AG04450 (cell line): ENCODE results near the gene GSE1. TPM values are rescaled to one million over a fixed set of nuclear protein-coding genes. Genes with fewer than 3 reads are reported as not detected.

Source experiments
- CTCF ChIA-PET: fragments of 300-600, 350-600 bp; formaldehyde crosslinking; extraction: SDS; loops from one replicate; lab custom pipeline; 2022; ENCODE audit warnings: antibody characterized with exemption, inconsistent platforms; lab: Charles Lee
- POLR2A ChIA-PET: fragments of 350-600 bp; formaldehyde crosslinking; extraction: SDS; loops from one replicate; lab custom pipeline; 2021; ENCODE audit warnings: antibody characterized with exemption, inconsistent platforms; lab: Yijun Ruan, JAX
- DNase-seq: peaks from one replicate; pipeline ENCODE4 v3.0.0-alpha.2; 2011; ENCODE audit warnings: low read depth, low spot score
- H3K27ac ChIP-seq: one replicate; pipeline ENCODE4 v1.5.1; 2012; ENCODE audit warnings: low read depth, low read length, control low read depth
- H3K27me3 ChIP-seq: one replicate; pipeline ENCODE4 v1.6.0; 2012; ENCODE audit warnings: low read length; ENCODE audit not compliant: control insufficient read depth, insufficient read depth
- H3K4me3 ChIP-seq: 2 replicates; pipeline ENCODE4 v1.5.1; 2011; ENCODE audit warnings: mild to moderate bottlenecking, low read depth, low read length, control low read depth
- H3K9me3 ChIP-seq: 2 replicates; pipeline ENCODE4 v1.5.1; 2012; ENCODE audit warnings: low read length; ENCODE audit not compliant: control insufficient read depth, insufficient read depth
- polyA plus RNA-seq: library from polyadenylated mRNA; depleted of rRNA; stranded (reverse); fragments of >200 nt; gene quantifications from 2 replicates; pipeline ENCODE4 v1.2.3, GENCODE V29; 2011
- TF ChIP-seq, protein P1 (sequence below): IDR thresholded peaks from 2 replicates; pipeline ENCODE4 v1.5.1; 2011; ENCODE audit warnings: low read depth, low read length, control low read depth, inconsistent platforms

GSE1 gene
- polyA plus RNA-seq, 1 experiment = 18.2 TPM

DNA sequence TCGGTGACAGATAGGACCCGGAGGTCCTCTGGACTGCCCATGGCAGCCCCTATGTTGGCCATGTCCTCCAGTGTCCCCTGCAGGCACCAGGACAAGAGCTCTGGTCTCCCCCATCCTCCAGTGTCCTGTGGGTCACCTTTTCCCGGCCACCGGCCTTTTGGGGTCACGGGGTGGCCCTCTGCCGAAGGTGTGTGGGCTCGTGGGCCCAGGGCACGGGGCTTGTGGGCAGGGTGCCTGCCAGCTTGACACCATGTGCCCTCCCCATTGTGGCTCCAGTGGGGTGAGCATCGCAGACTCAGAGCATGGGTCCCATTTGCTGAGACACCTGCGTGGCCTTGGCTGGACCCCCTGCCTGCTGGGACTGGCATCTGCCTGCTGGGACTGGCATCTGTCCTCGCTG is 18.1 kb downstream of the GSE1 start:
- TF ChIP-seq, protein P1, sequence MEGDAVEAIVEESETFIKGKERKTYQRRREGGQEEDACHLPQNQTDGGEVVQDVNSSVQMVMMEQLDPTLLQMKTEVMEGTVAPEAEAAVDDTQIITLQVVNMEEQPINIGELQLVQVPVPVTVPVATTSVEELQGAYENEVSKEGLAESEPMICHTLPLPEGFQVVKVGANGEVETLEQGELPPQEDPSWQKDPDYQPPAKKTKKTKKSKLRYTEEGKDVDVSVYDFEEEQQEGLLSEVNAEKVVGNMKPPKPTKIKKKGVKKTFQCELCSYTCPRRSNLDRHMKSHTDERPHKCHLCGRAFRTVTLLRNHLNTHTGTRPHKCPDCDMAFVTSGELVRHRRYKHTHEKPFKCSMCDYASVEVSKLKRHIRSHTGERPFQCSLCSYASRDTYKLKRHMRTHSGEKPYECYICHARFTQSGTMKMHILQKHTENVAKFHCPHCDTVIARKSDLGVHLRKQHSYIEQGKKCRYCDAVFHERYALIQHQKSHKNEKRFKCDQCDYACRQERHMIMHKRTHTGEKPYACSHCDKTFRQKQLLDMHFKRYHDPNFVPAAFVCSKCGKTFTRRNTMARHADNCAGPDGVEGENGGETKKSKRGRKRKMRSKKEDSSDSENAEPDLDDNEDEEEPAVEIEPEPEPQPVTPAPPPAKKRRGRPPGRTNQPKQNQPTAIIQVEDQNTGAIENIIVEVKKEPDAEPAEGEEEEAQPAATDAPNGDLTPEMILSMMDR = no peak
- CTCF ChIA-PET = interaction anchor here (2.2 kb wide), 1 partner anchor 15 kb away, joined by 8 read pairs; no protein-coding TSS in a partner anchor
- Histone ChIP-seq H3K27me3 (no peaks in the 10 kb centered on the region), H3K9me3 (peaks cover 27% of the 10 kb centered on the region), H3K4me3 (no peak overlapping the region), H3K27ac (no peak overlapping the region)
- DNase-seq = no peak
- POLR2A ChIA-PET = no interaction called here

DNA sequence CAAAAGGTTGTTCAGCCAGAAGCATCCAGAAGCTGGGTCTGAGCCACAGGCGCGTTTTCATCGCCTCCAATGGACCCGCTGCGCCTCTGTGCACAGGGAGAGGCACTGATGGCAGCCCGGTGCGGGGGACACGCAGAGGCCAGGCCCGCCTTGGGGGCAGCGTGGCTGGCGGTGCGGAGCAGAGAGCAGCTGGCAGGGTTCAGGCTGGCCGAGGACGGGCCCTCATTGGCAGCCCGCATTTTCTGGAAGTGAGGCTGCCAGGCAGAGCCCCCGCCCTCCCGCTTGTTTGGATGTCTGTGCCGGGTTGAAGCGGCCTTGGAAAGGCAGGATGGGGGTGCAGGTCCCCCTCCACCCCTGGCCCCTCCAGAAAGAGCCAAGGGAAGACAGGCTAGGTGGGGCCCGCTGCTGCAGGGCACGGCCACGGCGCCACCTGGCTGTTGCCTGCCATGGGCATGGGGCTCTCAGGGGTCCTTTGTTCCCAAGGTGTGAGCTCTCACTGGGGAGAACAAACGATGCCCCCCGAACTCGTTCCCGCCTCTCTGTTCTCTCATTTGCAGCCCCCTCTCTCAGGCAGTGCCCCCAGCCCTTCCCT is 18.8 kb downstream of the GSE1 start:
- Histone ChIP-seq H3K9me3 (peaks cover 27% of the 10 kb centered on the region), H3K27me3 (no peaks in the 10 kb centered on the region), H3K27ac (no peak overlapping the region), H3K4me3 (no peak overlapping the region)
- CTCF ChIA-PET = interaction anchor here (2.2 kb wide), 1 partner anchor 16 kb away, joined by 8 read pairs; no protein-coding TSS in a partner anchor
- POLR2A ChIA-PET = no interaction called here
- no peak for DNase-seq
- TF ChIP-seq, protein P1 = no peak; the same call in 1 of the 2 replicates

DNA sequence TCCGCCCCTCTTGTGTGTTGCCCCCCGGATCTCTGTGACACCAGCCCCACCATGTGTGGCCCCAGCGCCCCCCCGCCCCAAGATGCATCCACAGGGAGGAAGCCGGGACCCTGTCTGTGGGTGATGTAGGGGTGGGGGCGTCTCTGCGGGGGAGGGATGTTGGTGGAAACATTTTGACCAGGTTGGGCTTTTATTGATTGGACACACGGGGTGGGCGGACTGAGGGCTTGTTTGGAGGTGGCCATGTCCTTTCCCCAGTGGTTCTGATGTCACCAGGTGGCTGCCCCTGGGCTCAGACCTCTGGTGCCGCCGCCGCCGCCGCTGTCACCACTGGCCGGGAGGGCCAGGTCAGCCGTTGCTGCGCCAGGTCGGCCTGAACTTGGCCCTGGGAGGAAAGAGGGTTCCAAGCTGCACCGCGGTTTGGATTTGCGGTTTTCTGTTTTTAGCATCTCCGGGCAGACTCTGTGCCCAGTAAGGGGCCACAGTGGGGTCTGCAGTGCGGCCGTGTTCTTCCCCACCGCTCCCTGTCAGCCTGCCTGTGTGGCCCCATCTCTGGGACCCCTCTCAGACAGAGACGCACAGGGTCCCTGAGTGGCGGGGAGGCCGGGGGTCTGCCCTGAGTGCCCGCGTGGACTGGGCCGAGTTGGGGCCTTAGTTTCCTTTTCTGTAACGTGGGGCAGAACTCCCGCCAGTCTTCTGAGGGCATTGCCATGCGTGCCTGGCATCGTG is 19.8 kb downstream of the GSE1 start:
- no peak for DNase-seq
- ChIA-PET POLR2A (no interaction called here), CTCF (interaction anchor here (2.2 kb wide), 1 partner anchor 17 kb away, joined by 8 read pairs; no protein-coding TSS in a partner anchor)
- TF ChIP-seq, protein P1 = no peak
- no peaks in the 10 kb centered on the region for H3K27me3 ChIP-seq
- H3K9me3 ChIP-seq = peaks cover 23% of the 10 kb centered on the region
- H3K27ac ChIP-seq = no peak overlapping the region
- H3K4me3 ChIP-seq = no peak overlapping the region

DNA sequence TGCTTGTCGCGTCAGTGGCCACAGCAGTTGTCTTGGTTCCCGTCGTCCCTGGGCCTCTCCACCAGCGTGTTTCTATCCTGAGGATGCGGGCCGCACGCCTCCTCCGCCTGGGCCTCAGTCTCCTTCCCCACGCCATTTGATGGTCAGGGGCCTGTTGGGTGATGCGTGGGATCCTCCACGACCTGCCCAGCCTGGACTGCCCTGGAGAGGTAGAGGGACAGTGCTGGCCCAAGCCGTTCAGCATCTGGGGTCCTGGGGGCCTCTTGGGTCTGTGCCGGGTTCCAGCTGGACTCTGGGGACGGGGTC is 20.3 kb downstream of the GSE1 start:
- no peak overlapping the region for H3K27ac ChIP-seq
- TF ChIP-seq, protein P1 = no peak
- no peak for DNase-seq

DNA sequence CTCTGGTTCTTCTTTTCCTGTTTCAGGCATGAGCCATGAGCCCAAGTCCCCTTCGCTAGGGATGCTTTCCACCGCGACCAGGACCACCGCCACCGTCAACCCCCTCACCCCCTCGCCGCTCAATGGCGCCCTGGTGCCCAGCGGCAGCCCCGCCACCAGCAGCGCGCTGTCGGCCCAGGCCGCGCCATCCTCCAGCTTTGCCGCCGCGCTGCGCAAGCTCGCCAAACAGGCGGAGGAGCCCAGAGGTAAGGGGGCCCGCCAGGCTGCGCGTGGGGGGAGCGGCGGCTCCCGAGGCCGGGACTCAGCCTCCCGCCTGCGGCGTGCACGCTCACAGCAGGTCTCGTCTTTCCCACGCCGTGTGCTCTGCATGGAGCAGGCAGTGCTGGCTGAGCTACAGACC is 20.8 kb downstream of the GSE1 start:
- TF ChIP-seq, protein P1 = no peak
- CTCF ChIA-PET = interaction anchor here (0.6 kb wide), 1 partner anchor 22 kb away, joined by 3 read pairs; no protein-coding TSS in a partner anchor
- peaks cover 13% of the 10 kb centered on the region for H3K9me3 ChIP-seq
- H3K4me3 ChIP-seq = no peak overlapping the region
- POLR2A ChIA-PET = no interaction called here
- no peaks in the 10 kb centered on the region for H3K27me3 ChIP-seq
- no peak overlapping the region for H3K27ac ChIP-seq
- no peak for DNase-seq

More for the DNA sequence above, 20.3 kb downstream of the GSE1 start:
- Histone ChIP-seq H3K9me3 (peaks cover 18% of the 10 kb centered on the region), H3K4me3 (no peak overlapping the region), H3K27me3 (no peaks in the 10 kb centered on the region)
- CTCF ChIA-PET = no interaction called here
- POLR2A ChIA-PET = no interaction called here
